Measurements from ENCODE around the gene SIGLEC6. TPM values are rescaled to one million over a fixed set of nuclear protein-coding genes. Genes with fewer than 3 reads are reported as not detected.

SIGLEC6 gene
- total RNA-seq, 2 donors from 2014 or later, result not detected

DNA sequence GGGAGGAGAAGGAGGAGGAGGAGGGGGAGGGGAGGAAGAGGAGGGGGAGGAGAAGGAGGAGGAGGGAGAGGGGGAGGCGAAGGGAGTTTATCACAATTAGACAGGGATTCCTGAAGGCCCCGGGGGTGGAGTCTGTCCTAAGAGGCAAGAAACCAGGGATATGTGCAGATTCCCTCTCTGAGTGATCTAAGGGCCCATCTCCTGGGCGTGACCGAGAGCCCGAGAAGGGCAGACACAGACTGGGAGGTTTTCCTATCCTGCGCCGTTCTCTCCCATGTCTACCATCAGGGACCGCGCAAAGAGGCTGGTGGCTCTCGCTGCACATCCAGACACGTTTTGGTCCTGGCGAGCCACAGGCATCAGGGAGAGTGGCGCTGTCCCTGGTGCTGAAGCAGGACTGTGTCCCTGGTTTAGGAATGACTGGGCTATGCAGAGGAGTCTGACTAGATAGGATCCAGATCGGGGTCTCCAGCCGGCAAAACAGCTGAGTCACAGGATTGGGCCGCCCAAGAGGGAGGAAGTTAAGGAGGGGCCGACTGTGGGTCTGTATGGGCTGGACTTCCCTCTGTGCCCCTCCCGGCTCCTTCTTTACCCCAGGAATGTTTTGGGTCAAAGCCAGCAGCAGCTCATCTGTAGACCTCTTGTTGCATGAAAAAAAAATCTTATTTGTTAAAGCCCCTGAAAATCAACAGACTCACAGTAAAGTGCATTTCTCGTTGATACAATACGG lies 21.7 kb upstream of the SIGLEC6 start:
- H3K4me3 Mint-ChIP-seq, result no peak overlapping the region
- no peak for ATAC-seq (replicated peaks)
- H3K27me3 Mint-ChIP-seq, result peaks cover 53% of the 10 kb centered on the region
- H3K36me3 Mint-ChIP-seq (ENCODE audit: low read depth), result no peaks in the 10 kb centered on the region
- peaks cover 5% of the 10 kb centered on the region for H3K4me1 Mint-ChIP-seq
- H3K9me3 Mint-ChIP-seq, result peaks cover 3% of the 10 kb centered on the region
- H3K27ac Mint-ChIP-seq, result no peak overlapping the region

DNA sequence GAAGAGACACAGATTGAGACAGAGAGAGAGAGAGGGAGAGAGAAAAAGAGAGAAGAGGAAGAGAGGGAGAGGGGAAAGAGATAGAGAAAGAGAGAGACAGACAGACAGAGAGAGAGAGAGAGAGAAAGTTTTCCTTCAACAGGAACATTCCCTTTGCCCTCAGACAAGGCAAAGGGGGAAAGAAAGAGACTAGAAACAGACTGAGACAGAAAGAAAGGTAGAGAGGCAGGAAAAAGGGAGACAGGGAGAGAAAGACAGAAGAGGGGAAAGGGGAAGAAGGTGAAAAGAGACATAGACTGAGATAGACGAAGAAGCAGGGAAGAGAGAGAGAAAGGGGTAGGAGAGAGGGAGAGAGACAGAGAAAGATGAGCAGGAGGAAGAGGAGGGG lies 21.1 kb upstream of the SIGLEC6 start:
- peaks cover 59% of the 10 kb centered on the region for H3K27me3 Mint-ChIP-seq
- peaks cover 5% of the 10 kb centered on the region for H3K4me1 Mint-ChIP-seq
- H3K9me3 Mint-ChIP-seq, result peaks cover 3% of the 10 kb centered on the region
- H3K36me3 Mint-ChIP-seq (ENCODE audit: low read depth), result no peaks in the 10 kb centered on the region
- no peak overlapping the region for H3K27ac Mint-ChIP-seq
- H3K4me3 Mint-ChIP-seq, result no peak overlapping the region
- ATAC-seq (replicated peaks), result no peak

DNA sequence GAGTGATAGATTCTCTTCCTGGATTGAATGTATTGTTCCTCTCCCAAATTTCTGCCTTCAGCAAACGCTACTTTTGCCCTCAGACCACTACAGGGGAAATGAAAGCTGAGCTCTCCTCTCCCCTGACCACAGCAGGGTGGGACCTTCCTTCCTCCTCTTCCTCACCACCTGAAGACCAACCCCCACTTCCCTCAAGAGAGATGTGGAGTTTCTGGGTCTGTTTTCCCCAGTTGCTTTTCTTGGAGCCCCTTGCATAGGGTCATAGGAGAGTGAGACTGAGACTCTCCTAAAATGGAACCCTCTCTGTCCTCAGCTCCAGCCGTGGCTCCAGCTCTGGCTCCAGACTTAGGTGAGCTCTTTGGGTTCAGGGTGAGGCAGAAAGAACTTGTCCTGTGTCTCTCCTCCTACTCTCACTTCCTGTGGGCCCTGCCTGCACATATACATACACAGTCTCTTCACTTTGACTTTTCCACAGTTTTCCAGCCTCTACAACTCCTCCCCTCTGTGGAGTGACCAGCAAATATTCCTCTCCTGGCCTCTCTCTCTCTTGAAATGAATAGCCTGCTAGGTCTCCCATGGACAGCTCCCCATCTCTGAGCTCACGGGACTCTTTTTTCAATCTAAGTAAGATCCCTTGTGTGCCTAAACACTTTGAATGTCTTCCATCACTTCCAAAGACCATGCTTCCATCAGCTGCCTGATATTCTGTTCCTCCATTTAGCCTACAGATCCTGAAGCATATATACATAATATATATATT lies 20.4 kb upstream of the SIGLEC6 start:
- H3K27ac Mint-ChIP-seq, result no peak overlapping the region
- peaks cover 3% of the 10 kb centered on the region for H3K9me3 Mint-ChIP-seq
- no peak for ATAC-seq (replicated peaks)
- peaks cover 56% of the 10 kb centered on the region for H3K27me3 Mint-ChIP-seq
- H3K4me3 Mint-ChIP-seq, result no peak overlapping the region
- H3K36me3 Mint-ChIP-seq (ENCODE audit: low read depth), result no peaks in the 10 kb centered on the region
- H3K4me1 Mint-ChIP-seq, result peaks cover 5% of the 10 kb centered on the region

DNA sequence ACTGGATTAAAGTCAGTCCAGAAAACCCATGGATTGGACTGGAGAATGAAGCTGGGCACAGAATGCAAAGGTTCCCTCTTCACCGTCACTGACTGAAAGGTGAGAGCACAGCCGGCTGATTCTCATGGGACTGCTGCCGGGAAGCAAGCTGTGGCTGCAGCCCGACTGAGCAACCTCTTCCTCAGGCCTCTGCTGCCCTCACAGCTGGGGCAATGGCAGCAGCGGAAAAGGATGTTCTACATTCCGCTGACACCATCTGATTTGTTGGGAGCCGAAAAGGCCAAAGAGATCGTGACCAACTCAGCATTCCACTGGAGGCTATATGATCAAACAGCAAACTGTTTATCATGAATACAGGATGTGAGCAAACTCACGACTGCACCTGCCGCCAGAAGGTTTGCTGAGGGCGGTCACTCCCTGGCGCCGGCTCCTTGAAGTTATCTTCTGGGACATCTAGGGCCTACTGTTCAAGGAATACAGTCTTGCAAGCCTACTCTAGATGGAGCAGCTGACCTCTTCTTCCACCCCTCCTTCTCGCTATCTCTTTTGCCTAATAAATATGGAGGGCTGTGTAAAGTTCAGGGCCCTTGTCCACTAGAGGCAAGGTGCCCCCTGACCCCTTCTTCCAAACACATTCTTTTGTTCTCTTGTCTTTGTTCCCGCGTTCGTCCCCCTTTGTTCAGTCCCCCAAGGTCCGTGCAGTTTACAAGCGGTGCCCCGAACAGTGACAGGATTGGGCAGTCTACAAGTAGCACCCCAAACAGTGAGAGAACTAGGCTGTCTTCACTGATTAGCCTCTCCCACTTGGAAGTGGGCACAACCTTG lies 19.6 kb upstream of the SIGLEC6 start:
- H3K9me3 Mint-ChIP-seq, result no peaks in the 10 kb centered on the region
- no peak for ATAC-seq (replicated peaks)
- peaks cover 5% of the 10 kb centered on the region for H3K4me1 Mint-ChIP-seq
- no peak overlapping the region for H3K4me3 Mint-ChIP-seq
- H3K27me3 Mint-ChIP-seq, result peaks cover 52% of the 10 kb centered on the region
- no peaks in the 10 kb centered on the region for H3K36me3 Mint-ChIP-seq (ENCODE audit: low read depth)
- H3K27ac Mint-ChIP-seq, result no peak overlapping the region

DNA sequence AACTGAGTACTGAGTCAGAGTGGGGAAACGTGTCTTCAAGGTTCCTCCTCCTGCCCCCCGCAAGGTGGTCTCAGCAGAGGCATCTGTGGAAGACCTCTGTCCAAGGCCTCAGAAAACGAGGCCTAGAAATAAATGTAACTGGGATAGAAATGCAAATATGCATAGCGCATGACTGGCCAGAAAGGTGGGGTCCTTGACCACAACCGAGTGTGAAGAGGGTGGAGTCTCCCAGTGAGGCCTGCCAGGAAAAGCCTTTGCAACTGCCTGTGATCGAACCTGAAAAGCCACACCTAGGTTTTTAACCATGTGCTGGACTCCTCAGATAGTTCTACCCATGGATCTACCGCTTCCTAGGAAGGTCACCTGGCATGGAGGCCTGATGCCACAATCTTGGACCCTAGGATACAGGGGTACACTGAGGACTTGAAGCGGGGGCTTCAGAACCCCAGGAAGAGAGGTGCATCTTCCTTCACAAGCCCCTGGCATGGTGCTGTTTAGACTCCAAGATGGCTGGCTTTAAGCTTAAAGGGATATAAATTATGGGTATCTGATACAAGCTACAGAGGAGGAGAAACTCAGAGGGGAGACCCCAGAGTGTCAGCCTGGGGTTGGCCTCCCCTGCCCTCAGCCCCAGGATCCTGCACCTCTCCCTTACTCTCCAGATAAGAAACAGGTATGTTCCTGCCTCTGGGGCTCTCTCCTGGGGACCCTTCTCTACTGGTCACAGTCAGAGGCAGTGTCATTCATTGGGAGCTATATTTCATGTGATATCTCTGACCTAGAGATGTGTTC lies 18.3 kb upstream of the SIGLEC6 start:
- no peak overlapping the region for H3K4me3 Mint-ChIP-seq
- no peak for ATAC-seq (replicated peaks)
- no peak overlapping the region for H3K27ac Mint-ChIP-seq
- no peaks in the 10 kb centered on the region for H3K36me3 Mint-ChIP-seq (ENCODE audit: low read depth)
- peaks cover 5% of the 10 kb centered on the region for H3K4me1 Mint-ChIP-seq
- no peaks in the 10 kb centered on the region for H3K9me3 Mint-ChIP-seq
- H3K27me3 Mint-ChIP-seq, result peaks cover 43% of the 10 kb centered on the region

DNA sequence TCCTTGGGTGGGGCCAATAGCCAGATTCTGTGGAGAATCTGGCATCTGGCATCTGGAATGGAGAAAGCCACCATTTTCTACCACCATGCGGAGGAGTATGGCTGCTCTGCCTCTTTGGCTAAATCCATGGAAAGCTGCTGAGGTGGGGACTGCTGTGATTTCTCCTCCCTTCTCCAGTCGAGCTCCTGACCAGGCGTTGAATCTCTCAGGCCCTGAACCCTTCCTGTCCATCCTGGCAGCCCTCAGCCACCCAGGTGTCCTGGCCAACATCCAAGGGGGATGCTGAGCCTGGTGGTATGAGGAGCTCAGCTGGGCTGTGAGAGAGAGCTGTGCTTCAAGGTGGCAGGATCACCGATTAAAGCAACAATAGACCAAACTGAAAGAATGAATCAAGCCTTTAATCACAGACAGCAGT lies 17.4 kb upstream of the SIGLEC6 start:
- Mint-ChIP-seq H3K9me3 (no peaks in the 10 kb centered on the region), H3K27ac (no peak overlapping the region), H3K36me3 (ENCODE audit: low read depth) (no peaks in the 10 kb centered on the region), H3K4me3 (no peak overlapping the region), H3K4me1 (peaks cover 5% of the 10 kb centered on the region), H3K27me3 (peaks cover 42% of the 10 kb centered on the region)
- ATAC-seq (replicated peaks), result no peak

DNA sequence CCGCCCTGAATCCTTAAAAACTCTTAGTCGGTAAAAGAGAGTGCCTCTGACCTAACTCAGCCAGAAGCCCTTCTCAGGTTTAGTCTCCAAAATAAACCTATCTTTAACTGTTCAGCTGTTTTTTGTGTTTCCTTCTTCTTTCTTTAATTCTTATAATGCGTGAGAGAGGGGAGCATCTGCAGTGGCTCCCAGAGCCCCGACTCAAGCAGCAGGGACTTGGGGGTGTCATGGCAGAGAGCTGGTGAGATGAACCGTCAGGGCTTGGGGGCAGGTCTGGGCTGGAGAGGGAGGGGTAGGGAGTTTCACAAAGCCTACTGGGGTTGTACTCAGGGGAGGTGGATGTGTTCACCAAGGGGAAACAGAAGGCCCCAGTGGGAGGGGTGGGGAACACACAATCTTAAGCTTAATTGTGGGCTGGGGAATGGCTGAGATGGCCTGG lies 16.8 kb upstream of the SIGLEC6 start:
- H3K9me3 Mint-ChIP-seq, result no peaks in the 10 kb centered on the region

DNA sequence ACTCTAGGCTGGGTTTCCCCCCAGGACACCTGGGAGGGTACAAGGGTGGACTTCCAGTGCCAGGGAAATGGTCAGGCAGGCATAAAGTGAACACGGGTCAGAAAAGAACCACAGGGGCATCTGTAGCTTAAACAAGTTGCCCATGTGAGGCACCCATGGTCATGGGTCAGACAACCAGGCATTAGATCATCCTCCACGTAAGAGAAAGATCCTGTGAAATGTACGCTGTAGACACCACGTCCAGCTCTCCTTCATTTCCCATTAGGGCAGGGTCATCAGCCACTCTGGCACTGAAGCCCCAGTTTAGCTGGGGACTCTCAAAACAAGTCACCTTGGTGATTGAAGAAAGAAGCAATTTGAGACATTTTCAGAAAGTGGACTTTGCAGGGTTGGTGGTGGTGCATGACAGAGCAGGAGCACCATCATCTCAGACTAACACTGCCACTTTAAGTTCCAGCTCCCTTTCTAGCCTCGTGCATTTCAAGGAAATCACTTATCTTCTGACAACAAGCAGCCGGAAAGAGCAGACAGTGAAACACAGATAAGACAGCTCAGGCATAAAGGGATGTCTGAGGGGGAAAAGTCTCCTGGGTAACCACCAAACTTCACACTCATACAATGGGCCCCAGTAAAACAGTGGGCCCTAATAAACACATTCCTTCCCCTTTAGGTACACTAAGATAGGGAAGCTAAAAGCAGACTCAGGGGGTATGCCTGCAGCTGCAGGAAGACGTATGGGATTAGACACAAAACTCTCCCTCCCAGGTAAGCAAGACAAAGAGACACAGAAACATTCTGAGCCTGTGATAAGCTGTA lies 16.1 kb upstream of the SIGLEC6 start:
- peaks cover 5% of the 10 kb centered on the region for H3K4me1 Mint-ChIP-seq

More for the DNA sequence above, 16.8 kb upstream of the SIGLEC6 start:
- no peak for ATAC-seq (replicated peaks)
- Mint-ChIP-seq H3K4me1 (peaks cover 5% of the 10 kb centered on the region), H3K4me3 (no peak overlapping the region), H3K27ac (no peak overlapping the region), H3K36me3 (ENCODE audit: low read depth) (no peaks in the 10 kb centered on the region), H3K27me3 (peaks cover 45% of the 10 kb centered on the region)

DNA sequence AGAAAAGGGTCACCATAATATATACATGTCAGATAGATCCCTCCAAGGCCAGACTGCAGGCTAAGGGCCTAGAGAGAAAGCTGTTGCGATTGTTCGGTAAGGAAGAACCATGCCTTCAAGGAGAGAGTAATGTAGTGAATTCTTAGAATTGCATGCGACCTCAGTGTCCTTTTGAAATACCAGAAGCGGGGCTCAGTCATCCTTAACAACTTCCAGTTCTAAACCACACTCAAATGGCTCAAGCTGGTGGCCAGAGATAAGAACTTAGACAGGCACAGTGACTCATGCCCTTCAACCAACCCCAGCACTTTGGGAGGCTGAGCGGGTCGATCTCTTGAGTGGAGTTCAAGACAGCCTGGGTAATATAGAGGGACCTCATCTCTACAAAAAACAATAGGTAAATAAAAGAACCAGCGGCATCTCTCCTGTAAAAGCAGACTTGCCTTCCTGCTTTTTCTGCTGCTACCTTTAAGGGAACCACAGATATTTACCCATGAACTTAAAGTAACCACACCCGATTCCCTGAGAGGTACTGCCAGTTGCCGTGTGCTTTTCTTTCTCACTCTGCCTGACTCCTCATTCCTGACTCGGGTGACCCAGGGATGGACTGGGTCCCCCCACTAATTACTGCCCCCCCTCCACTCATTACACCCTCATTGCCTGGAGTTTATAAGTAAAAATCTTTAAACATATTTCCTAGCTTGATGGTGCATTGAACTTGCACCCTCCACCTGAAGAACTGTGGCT lies 15.4 kb upstream of the SIGLEC6 start:
- Mint-ChIP-seq H3K4me1 (peaks cover 5% of the 10 kb centered on the region), H3K27ac (no peak overlapping the region), H3K9me3 (no peaks in the 10 kb centered on the region), H3K36me3 (ENCODE audit: low read depth) (no peaks in the 10 kb centered on the region), H3K27me3 (peaks cover 44% of the 10 kb centered on the region), H3K4me3 (no peak overlapping the region)
- ATAC-seq (replicated peaks), result peak; percentile 78

More for the DNA sequence above, 16.1 kb upstream of the SIGLEC6 start:
- Mint-ChIP-seq H3K27ac (no peak overlapping the region), H3K9me3 (no peaks in the 10 kb centered on the region), H3K36me3 (ENCODE audit: low read depth) (no peaks in the 10 kb centered on the region), H3K27me3 (peaks cover 44% of the 10 kb centered on the region), H3K4me3 (no peak overlapping the region)
- no peak for ATAC-seq (replicated peaks)

DNA sequence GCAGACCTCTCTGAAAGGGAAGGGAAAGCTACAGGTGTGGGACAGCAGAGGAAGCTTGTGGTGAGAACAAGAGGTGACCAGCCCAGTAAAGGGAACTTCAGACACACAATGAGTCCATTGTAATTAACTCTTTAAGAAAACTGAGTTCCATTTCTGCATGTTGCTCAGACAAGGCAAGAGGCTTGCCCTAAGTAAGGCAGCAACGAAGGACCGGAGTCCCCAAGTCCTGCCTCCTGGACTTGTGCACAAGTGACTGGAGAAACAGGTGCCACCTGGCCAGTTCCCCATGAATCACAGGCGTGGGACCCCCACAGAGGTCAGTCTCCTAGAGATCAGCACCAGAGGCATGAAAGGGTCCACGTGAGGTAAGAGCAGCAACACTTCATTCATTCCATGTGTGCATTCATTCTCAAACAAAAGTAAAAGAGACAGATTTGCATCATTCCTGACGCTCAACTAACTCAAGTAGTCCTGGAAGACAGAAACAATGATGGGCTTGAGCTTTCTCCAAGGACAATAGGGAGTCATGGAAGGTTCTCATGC lies 14.7 kb upstream of the SIGLEC6 start:
- ATAC-seq (replicated peaks), result no peak
- Mint-ChIP-seq H3K9me3 (no peaks in the 10 kb centered on the region), H3K27me3 (peaks cover 44% of the 10 kb centered on the region), H3K27ac (no peak overlapping the region), H3K4me3 (no peak overlapping the region), H3K4me1 (no peaks in the 10 kb centered on the region), H3K36me3 (ENCODE audit: low read depth) (no peaks in the 10 kb centered on the region)

DNA sequence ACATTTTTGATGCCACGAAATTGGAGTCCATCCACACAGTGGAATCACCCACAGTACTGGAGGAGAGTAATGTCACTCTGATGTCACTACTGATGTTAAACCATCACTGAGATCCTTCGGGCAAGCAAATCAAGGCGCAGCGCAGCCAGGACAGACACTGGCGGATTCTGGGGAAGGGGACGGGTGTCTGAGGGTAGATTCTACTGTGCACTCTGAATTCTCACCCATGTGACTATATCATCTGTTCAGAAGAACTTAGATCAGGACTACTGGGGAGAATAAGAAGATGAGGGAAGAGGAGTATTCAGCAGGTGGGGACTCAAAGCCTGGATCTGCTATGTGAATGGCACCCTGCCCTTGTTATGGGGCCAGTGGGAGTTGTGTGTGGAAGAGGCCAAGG lies 12.6 kb upstream of the SIGLEC6 start:
- H3K4me1 Mint-ChIP-seq, result no peaks in the 10 kb centered on the region
- H3K27ac Mint-ChIP-seq, result no peak overlapping the region
- no peak for ATAC-seq (replicated peaks)
- no peaks in the 10 kb centered on the region for H3K36me3 Mint-ChIP-seq (ENCODE audit: low read depth)
- peaks cover 49% of the 10 kb centered on the region for H3K27me3 Mint-ChIP-seq
- no peak overlapping the region for H3K4me3 Mint-ChIP-seq
- H3K9me3 Mint-ChIP-seq, result no peaks in the 10 kb centered on the region

DNA sequence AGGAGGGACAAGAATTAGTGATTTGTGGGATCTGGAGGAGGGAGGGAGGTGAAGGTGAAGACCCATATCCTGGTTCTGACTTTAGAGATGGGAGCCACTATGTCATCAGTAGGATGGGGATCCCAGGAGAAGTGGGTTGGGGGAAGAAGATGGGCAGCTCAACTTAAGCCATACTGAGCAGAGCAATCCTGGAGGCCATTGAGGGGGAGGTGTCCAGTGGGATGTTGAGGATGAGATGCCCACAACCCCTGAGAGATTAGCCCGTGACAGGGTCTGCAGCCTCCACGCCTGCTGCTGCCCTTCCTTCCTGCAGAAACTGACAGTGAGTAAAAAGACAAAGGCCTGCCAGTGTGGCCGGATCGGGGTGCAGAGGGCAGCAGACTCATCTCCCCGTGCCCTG lies 11.2 kb upstream of the SIGLEC6 start:
- H3K9me3 Mint-ChIP-seq, result no peaks in the 10 kb centered on the region
- H3K4me3 Mint-ChIP-seq, result no peak overlapping the region
- H3K27me3 Mint-ChIP-seq, result peaks cover 52% of the 10 kb centered on the region
- H3K27ac Mint-ChIP-seq, result no peak overlapping the region
- ATAC-seq (replicated peaks), result no peak
- H3K36me3 Mint-ChIP-seq (ENCODE audit: low read depth), result no peaks in the 10 kb centered on the region
- H3K4me1 Mint-ChIP-seq, result no peaks in the 10 kb centered on the region
